Ovary (tissue), 9 donors: Measurements from ENCODE around the gene CCIN. TPM values are rescaled to one million over a fixed set of nuclear protein-coding genes. Genes with fewer than 3 reads are reported as not detected.
"Not testable (repeated sequence)": the region's sequence is repeated elsewhere in the genome, so short reads cannot be mapped to it uniquely, and the experiment has no call there.

Experiments
- DNase-seq, 5 donors: peaks; one replicate each; pipeline ENCODE4 v3.0.0-alpha.2; 2019 to 2020
- H3K27ac ChIP-seq, 2 donors: fragments of 200-600 bp; one replicate each; pipeline versions ENCODE4 v1.5.1 to v1.8.0; 2019 to 2022
- H3K27me3 ChIP-seq: fragments of 200-600 bp; one replicate; pipeline ENCODE4 v1.8.0; 2022
- H3K36me3 ChIP-seq: fragments of 200-600 bp; sonication (generic); one replicate; pipeline ENCODE4 v1.5.1; 2019
- H3K4me1 ChIP-seq: one replicate; pipeline ENCODE4 v1.8.1; 2013; ENCODE audit warnings: mild to moderate bottlenecking, moderate library complexity; ENCODE audit not compliant: insufficient read depth
- H3K4me3 ChIP-seq: fragments of 200-600 bp; sonication (generic); one replicate; pipeline ENCODE4 v1.5.1; 2017
- H3K9me3 ChIP-seq, 2 donors: fragments of 200-600 bp in 1 of 2; sonication (generic) in 1 of 2; one replicate each; pipeline versions ENCODE4 v1.5.1 to v1.8.1; 2013 to 2019; ENCODE audit warnings: mild to moderate bottlenecking in 1 of 2, moderate library complexity in 1 of 2
- EP300 ChIP-seq: sonication (generic); formaldehyde crosslinking; IDR thresholded peaks from one replicate; pipeline ENCODE4 v1.6.1; 2017; ENCODE audit warnings: antibody characterized with exemption
- POLR2A ChIP-seq: fragments of 450-650 bp; IDR thresholded peaks from one replicate; pipeline ENCODE4 v1.6.1; 2017; ENCODE audit warnings: antibody characterized with exemption, mild to moderate bottlenecking, moderate library complexity
- WGBS, 3 donors: extraction: QIAGEN DNeasy Blood & Tissue Kit in 1 of 3; methylation state at CpG; one replicate each; pipeline versions ENCODE4 v1.1.5 to v1.1.7; 2013 to 2017; 5-methylcytosine and 5-hydroxymethylcytosine counted together
- intact Hi-C, 4 donors: fragments of 100-400 bp; cut with DNase I; formaldehyde crosslinking; loops; one replicate each; pipeline versions ENCODE4 v1.11.0 to v1.15.1; 2022 to 2023
- polyA plus RNA-seq, 2 donors: library from polyadenylated mRNA; stranded (reverse); fragments of 200-250 nt in 1 of 2; fragments of 350-450 nt in 1 of 2; fragmentation: Illumina TruSeq in 1 of 2; extraction: RNeasy Lipid Tissue Mini Kit (QIAGEN cat#74804) in 1 of 2; gene quantifications; one replicate each; pipeline ENCODE4 v1.2.3, GENCODE V29; 2013 to 2014
- total RNA-seq, 7 donors: library from RNA; depleted of rRNA in 2 of 7; stranded (reverse); fragments of >200 nt in 2 of 7; fragmentation: NEBNext Ultra II Directional in 3 of 7; extraction: Animal tissue kit (Norgen Biotek cat#: 25700) in 3 of 7; gene quantifications; one replicate each; pipeline versions ENCODE4 v1.1.0 to v1.2.4, GENCODE V29; 2016 to 2023
- TF ChIP-seq, protein P1 (sequence below), 3 donors: fragments of 450-650 bp in 2 of 3; fragments of 200-600 bp in 1 of 3; IDR thresholded peaks; one replicate each; pipeline versions ENCODE4 v1.5.1 to v1.8.0; 2016 to 2022; ENCODE audit warnings: antibody characterized with exemption in 3 of 3, mild to moderate bottlenecking in 1 of 3
- donor health status: DM: no; HTN: no; CAD: no; lungs with moderate emphysema.
- donor health status: DM: no; HTN: no; CAD: no.
- donor health status: Bipolar disorder and iron deficiency.
- donor health status: DM: yes; HTN: yes; CAD: no.
- donor health status: DM: no; HTN: no; CAD: no.
- donor health status: DM: yes; HTN: yes; CAD: no.

The CCIN gene
- total and polyA plus RNA-seq, 9 donors, result 0.15 to 0.33 (median 0.28) TPM; not detected in 5

DNA sequence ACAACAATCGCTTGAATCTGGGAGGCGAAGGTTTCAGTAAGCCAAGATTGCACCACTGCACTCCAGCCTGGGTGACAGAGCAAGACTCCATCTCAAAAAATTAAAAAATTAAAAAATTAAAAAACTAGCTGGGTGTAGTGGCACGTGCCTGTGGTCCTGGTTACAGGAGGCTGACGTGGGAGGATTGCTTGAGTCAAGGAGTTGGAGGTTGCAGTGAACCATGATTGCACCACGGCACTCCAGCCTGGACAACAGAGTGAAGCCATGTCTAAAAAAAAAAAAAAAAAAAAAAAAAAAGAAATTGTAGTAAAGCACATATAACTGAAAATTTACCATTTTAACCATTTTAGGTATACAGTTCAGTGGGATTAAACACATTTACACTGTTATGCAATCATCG lies 13.1 kb upstream of the CCIN start:
- intact Hi-C loops, result no loop called here
- H3K4me3 ChIP-seq, result no peak overlapping the region
- H3K9me3 ChIP-seq, result no peaks in the 10 kb centered on the region
- no peaks in the 10 kb centered on the region for H3K27me3 ChIP-seq
- H3K4me1 ChIP-seq, result peaks cover 1% of the 10 kb centered on the region
- DNase-seq, result no peak
- 97 to 99% (median 98%) methylated on average over 6 of the region's 6 CpGs for WGBS, 3 donors
- H3K36me3 ChIP-seq, result no peaks in the 10 kb centered on the region
- H3K27ac ChIP-seq, result no peak overlapping the region
- TF ChIP-seq, protein P1, sequence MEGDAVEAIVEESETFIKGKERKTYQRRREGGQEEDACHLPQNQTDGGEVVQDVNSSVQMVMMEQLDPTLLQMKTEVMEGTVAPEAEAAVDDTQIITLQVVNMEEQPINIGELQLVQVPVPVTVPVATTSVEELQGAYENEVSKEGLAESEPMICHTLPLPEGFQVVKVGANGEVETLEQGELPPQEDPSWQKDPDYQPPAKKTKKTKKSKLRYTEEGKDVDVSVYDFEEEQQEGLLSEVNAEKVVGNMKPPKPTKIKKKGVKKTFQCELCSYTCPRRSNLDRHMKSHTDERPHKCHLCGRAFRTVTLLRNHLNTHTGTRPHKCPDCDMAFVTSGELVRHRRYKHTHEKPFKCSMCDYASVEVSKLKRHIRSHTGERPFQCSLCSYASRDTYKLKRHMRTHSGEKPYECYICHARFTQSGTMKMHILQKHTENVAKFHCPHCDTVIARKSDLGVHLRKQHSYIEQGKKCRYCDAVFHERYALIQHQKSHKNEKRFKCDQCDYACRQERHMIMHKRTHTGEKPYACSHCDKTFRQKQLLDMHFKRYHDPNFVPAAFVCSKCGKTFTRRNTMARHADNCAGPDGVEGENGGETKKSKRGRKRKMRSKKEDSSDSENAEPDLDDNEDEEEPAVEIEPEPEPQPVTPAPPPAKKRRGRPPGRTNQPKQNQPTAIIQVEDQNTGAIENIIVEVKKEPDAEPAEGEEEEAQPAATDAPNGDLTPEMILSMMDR (IDR thresholded peaks at IDR 0.05), result no peak
- no peak for TF ChIP-seq EP300
- TF ChIP-seq POLR2A, result no peak

DNA sequence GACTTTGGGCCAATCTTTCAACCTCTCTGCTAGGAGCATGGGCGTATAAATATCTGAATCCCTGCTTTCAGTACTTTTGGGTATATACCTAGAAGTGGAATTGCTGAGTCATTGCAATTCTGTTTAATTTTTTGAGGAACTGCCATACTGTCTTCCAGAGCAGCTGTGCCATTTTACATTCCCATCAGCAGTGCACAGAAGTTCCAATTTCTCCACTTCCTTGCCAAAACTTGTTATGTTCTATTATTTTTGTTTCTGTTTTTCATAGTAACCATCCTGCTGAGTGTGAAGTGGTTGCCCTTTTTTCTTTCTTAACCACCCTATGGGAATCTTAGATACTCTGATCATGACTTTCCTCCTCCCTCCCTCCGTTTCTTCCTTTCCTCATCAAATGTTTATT lies 11.1 kb upstream of the CCIN start:
- intact Hi-C loops, result no loop called here
- Histone ChIP-seq H3K9me3 (no peaks in the 10 kb centered on the region), H3K27me3 (no peaks in the 10 kb centered on the region), H3K36me3 (no peaks in the 10 kb centered on the region), H3K27ac (no peak overlapping the region), H3K4me3 (no peak overlapping the region), H3K4me1 (peaks cover 2% of the 10 kb centered on the region)
- 47 to 53% (median 50%) methylated on average over 2 of the region's 2 CpGs for WGBS, 3 donors
- DNase-seq, result no peak
- TF ChIP-seq, protein P1 (IDR thresholded peaks at IDR 0.05), result no peak
- TF ChIP-seq POLR2A (no peak), EP300 (no peak)

DNA sequence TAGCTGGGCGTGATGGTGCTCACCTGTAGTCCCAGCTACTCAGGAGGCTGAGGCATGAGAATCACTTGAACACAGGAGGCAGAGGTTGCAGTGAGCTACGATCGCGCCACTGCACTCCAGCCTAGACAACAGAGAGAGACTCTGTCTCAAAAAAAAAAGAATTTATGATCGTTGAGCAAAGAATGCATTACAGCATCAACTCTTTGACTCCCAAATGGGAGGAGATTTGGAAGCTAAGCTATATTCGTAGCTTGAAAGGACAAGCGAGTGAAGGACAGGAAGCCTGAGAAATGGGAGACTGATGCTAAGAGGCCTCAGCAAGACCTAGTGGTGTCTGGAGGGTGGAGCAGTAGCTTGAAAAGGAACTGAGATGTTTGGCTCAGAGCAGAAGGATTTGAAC lies 10.3 kb upstream of the CCIN start:
- H3K36me3 ChIP-seq, result no peaks in the 10 kb centered on the region
- TF ChIP-seq EP300 (no peak), POLR2A (no peak)
- TF ChIP-seq, protein P1 (IDR thresholded peaks at IDR 0.05), result no peak
- H3K4me1 ChIP-seq, result peaks cover 6% of the 10 kb centered on the region
- intact Hi-C loops, result no loop called here
- no peak overlapping the region for H3K27ac ChIP-seq
- no peak overlapping the region for H3K4me3 ChIP-seq
- no peaks in the 10 kb centered on the region for H3K27me3 ChIP-seq
- WGBS, 3 donors, result 61 to 81% (median 74%) methylated on average over 7 of the region's 7 CpGs
- DNase-seq, result no peak
- H3K9me3 ChIP-seq, result no peaks in the 10 kb centered on the region

DNA sequence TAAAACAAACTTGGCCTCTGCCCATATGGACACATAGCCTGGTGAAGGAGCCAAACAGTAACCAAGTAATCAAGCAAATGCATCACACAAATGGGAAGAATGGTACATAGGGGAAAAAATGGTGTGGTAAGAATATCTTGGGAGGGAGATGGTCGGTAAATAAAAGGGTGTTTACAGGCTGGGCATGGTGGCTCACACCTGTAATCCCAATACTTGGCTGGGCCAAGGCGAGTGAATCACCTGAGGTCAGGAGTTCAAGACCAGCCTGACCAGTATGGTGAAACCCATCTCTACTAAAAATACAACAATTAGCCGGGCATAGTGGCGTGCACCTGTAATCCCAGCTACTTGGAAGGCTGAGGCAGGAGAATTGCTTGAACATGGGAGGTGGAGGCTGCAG lies 9.7 kb upstream of the CCIN start:
- intact Hi-C loops, result not testable (repeated sequence)

DNA sequence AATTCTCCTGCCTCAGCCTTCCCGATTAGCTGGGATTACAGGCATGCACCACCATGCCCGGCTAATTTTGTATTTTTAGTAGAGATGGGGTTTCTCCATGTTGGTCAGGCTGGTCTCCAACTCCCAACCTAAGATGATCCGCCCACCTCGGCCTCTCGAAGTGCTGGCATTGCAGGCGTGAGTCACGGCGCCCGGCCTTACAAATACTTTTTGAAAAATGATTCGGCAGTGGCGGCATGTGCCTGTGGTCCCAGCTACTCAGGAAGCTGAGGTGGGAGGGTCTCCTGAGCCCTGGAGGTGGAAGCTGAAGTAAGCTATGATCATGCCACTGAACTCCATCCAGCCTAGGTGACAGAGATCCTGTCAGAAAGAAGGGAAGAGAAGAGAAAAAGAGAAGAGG lies 9.1 kb upstream of the CCIN start:
- intact Hi-C loops, result loop anchor here in 1 of 4 donors (2.0 kb wide), 1 partner anchor 19 kb away; no protein-coding TSS in a partner anchor
- 79 to 86% (median 84%) methylated on average over 11 of the region's 11 CpGs for WGBS, 3 donors
- not testable (repeated sequence) for H3K9me3 ChIP-seq, H3K27ac ChIP-seq, DNase-seq, H3K4me1 ChIP-seq, H3K4me3 ChIP-seq, H3K36me3 ChIP-seq, H3K27me3 ChIP-seq

More for the DNA sequence above, 9.7 kb upstream of the CCIN start:
- H3K27ac ChIP-seq, H3K4me1 ChIP-seq, H3K9me3 ChIP-seq, DNase-seq, H3K36me3 ChIP-seq, H3K4me3 ChIP-seq, H3K27me3 ChIP-seq: not testable (repeated sequence)
- 93 to 96% (median 96%) methylated on average over 4 of the region's 4 CpGs for WGBS, 3 donors

- Histone ChIP-seq H3K4me3 (no peak overlapping the region), H3K4me1 (peaks cover 6% of the 10 kb centered on the region), H3K36me3 (no peaks in the 10 kb centered on the region), H3K9me3 (no peaks in the 10 kb centered on the region), H3K27me3 (no peaks in the 10 kb centered on the region), H3K27ac (no peak overlapping the region)
- intact Hi-C loops, result loop anchor here in 2 of 4 donors (1.0 to 2.0 kb wide), 2 partner anchors 20 to 66 kb away; no protein-coding TSS in a partner anchor
- TF ChIP-seq POLR2A (no peak), EP300 (no peak)
- TF ChIP-seq, protein P1 (IDR thresholded peaks at IDR 0.05), result no peak
- 72 to 83% (median 74%) methylated on average over 2 of the region's 2 CpGs for WGBS, 3 donors
- no peak for DNase-seq
These were observed 8.0 kb upstream of the CCIN start for GRCh38 chr9:36161187-36161586.
